SH-SY5Y (cell line): ENCODE data around the gene MYPN.

ENCODE experiments used
- GATA2 ChIP-seq: IDR thresholded peaks from 2 replicates; pipeline ENCODE4 v1.6.1; 2011; ENCODE audit warnings: mild to moderate bottlenecking, low read depth, low read length
- GATA3 ChIP-seq: IDR thresholded peaks from 2 replicates; pipeline ENCODE4 v1.6.1; 2011; ENCODE audit warnings: low read depth, mild to moderate bottlenecking, low read length, moderate library complexity

DNA sequence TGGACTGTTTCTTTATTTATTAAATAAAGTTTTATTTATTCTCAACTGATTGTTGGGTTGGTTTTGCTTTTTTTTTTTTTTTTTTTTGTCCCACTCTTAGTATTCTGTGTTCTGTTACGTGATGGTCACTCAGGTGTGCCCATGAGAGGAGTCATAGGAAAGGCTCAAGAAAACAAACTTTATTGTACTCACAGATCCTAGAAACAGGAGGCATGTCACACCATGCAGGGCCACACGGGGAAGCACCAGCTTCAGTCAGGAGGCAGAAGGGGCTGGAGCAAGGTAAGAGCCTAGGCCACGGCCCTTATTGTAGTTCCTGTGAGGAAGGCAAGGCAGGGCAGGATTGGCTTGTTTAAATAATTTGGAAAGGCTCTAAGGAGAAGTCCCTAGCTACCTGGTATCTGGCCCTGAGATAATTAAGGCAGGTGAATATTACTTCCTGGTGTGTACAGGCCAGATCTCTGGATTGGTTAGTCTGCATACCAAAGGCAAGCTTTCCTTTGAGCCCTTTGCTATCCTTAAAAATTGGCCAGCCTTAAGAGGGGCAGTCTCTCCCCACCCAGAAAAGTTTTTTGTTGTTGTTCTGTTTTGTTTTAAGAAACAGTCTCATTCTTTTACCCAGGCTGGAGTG, 114.4 kb downstream of the MYPN start:
- TF ChIP-seq GATA2: no peak
- TF ChIP-seq GATA3: no peak
